ENCODE results near the gene TSPAN5. TPM values are rescaled to one million over a fixed set of nuclear protein-coding genes. Genes with fewer than 3 reads are reported as not detected.
"Not testable (repeated sequence)": the region's sequence is repeated elsewhere in the genome, so short reads cannot be mapped to it uniquely, and the experiment has no call there.

TSPAN5 gene
- total RNA-seq, 2 donors from 2014 or later = 3.5 to 5.3 TPM

- intact Hi-C loops (cut with DNase I) = loop anchor here in 1 of 2 donors (5.0 kb wide), 1 partner anchor 1302 kb away; no protein-coding TSS in a partner anchor
Measured at GRCh38 chr4:98534146-98534545, 124.3 kb downstream of the TSPAN5 start.

GRCh38 chr4:98530572-98530971, 127.8 kb downstream of the TSPAN5 start:
- no peak for DNase-seq (ENCODE audit: low spot score)
- intact Hi-C loops (cut with DNase I) = loop anchor here in 1 of 2 donors (5.0 kb wide), 1 partner anchor 1298 kb away; no protein-coding TSS in a partner anchor

More at GRCh38 chr4:98534146-98534545, 124.3 kb downstream of the TSPAN5 start:
- DNase-seq (ENCODE audit: low spot score) = not testable (repeated sequence)

GRCh38 chr4:98529970-98530569, 128.3 kb downstream of the TSPAN5 start:
- DNase-seq (ENCODE audit: low spot score) = no peak
- intact Hi-C loops (cut with DNase I) = loop anchor here in 1 of 2 donors (5.0 kb wide), 1 partner anchor 1298 kb away; no protein-coding TSS in a partner anchor

- intact Hi-C loops (cut with DNase I) = no loop called here
- no peak for DNase-seq (ENCODE audit: low spot score)
Measured at GRCh38 chr4:98528882-98529281, 129.5 kb downstream of the TSPAN5 start.

- intact Hi-C loops (cut with DNase I) = no loop called here
- no peak for DNase-seq (ENCODE audit: low spot score)
Measured at GRCh38 chr4:98527534-98528269, 130.7 kb downstream of the TSPAN5 start.

GRCh38 chr4:98524230-98524629, 134.2 kb downstream of the TSPAN5 start:
- DNase-seq (ENCODE audit: low spot score) = no peak

GRCh38 chr4:98522636-98523395, 135.6 kb downstream of the TSPAN5 start:
- intact Hi-C loops (cut with DNase I) = no loop called here
- DNase-seq (ENCODE audit: low spot score) = no peak

More at GRCh38 chr4:98524230-98524629, 134.2 kb downstream of the TSPAN5 start:
- intact Hi-C loops (cut with DNase I) = no loop called here

GRCh38 chr4:98522062-98522461, 136.3 kb downstream of the TSPAN5 start:
- intact Hi-C loops (cut with DNase I) = no loop called here
- no peak for DNase-seq (ENCODE audit: low spot score)

GRCh38 chr4:98521486-98521885, 136.9 kb downstream of the TSPAN5 start:
- DNase-seq (ENCODE audit: low spot score) = no peak
- intact Hi-C loops (cut with DNase I) = no loop called here

GRCh38 chr4:98519268-98519977, 139.0 kb downstream of the TSPAN5 start:
- intact Hi-C loops (cut with DNase I) = no loop called here

GRCh38 chr4:98518559-98519267, 139.7 kb downstream of the TSPAN5 start:
- intact Hi-C loops (cut with DNase I) = no loop called here
- DNase-seq (ENCODE audit: low spot score) = no peak

More at GRCh38 chr4:98519268-98519977, 139.0 kb downstream of the TSPAN5 start:
- DNase-seq (ENCODE audit: low spot score) = no peak

- intact Hi-C loops (cut with DNase I) = no loop called here
- no peak for DNase-seq (ENCODE audit: low spot score)
Measured at GRCh38 chr4:98517218-98518021, 141.0 kb downstream of the TSPAN5 start.

- intact Hi-C loops (cut with DNase I) = no loop called here
Measured at GRCh38 chr4:98516441-98517217, 141.8 kb downstream of the TSPAN5 start.

GRCh38 chr4:98516042-98516440, 142.4 kb downstream of the TSPAN5 start:
- intact Hi-C loops (cut with DNase I) = no loop called here

More at GRCh38 chr4:98516441-98517217, 141.8 kb downstream of the TSPAN5 start:
- no peak for DNase-seq (ENCODE audit: low spot score)

GRCh38 chr4:98515470-98515809, 143.0 kb downstream of the TSPAN5 start:
- intact Hi-C loops (cut with DNase I) = no loop called here
- DNase-seq (ENCODE audit: low spot score) = no peak

More at GRCh38 chr4:98516042-98516440, 142.4 kb downstream of the TSPAN5 start:
- DNase-seq (ENCODE audit: low spot score) = no peak

GRCh38 chr4:98514741-98515469, 143.5 kb downstream of the TSPAN5 start:
- no peak for DNase-seq (ENCODE audit: low spot score)
- intact Hi-C loops (cut with DNase I) = no loop called here

All from posterior vena cava (tissue), 2 donors.